Smooth muscle cell of the brain vasculature (primary cell): ENCODE measurements around the gene ADAM12.
A peak's percentile ranks its signal among the peaks of the same experiment; 100 is the strongest.
"Not testable (repeated sequence)": the region's sequence is repeated elsewhere in the genome, so short reads cannot be mapped to it uniquely, and the experiment has no call there.

Experiments
- DNase-seq: peaks from one replicate; pipeline ENCODE4 v3.0.0-alpha.2; 2012; ENCODE audit warnings: low read depth, low spot score

The ADAM12 gene

GRCh38 chr10:126185676-126186447 lies 202.4 kb downstream of the ADAM12 start:
- no peak for DNase-seq

DNA sequence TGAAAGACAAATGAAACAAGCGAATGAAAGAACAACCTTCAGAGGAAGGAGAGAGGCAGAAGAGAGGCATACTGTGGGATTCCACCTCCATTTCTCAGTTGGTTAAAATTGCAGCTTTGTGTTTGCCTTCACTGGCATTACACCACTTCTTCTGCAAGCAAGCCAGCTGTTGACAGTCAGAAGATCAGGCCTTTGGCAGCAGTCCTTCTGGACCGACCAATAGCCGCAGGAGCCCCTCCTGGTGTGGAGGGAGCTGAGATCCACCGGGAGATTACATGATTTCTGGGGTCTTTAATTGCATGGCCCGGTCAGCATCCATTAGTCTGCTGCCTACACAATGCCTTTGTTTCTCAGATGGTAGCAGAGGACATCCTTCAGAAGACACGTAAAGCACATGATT lies 206.7 kb downstream of the ADAM12 start:
- DNase-seq = no peak

GRCh38 chr10:126179637-126180036 lies 208.6 kb downstream of the ADAM12 start:
- no peak for DNase-seq

GRCh38 chr10:126177417-126178030 lies 210.8 kb downstream of the ADAM12 start:
- no peak for DNase-seq

DNA sequence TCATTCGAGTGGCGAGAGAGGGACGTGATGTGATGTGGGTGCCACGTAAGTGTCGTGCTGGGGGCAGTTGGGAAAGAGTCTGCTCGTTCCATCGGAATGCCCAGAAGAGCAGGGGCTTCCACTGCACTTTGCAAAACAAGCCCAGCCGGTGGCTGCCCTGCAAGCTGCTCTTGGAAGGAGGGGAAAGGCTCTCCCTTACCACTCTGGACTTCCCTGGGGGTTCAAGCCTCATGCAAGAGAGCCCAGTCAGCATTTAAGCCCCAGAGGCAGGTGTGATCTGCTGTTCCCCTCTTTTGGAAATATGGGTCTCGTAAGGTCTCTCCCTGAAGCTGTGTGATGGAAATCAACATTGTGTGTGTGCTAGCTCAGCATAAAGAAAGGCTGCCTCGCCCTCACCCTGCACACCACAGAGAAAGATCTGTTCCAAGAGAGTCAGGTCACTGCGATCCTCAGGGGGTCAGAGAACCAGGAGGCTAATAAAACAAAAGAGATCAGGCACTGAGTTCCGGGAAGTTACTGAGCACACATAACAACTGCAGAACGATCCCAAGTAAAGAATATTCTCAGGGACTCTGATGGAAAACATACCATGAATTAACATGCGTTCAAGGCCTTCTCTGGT lies 212.5 kb downstream of the ADAM12 start:
- DNase-seq = peak; percentile 95

GRCh38 chr10:126172755-126173154 lies 215.5 kb downstream of the ADAM12 start:
- DNase-seq = not testable (repeated sequence)

GRCh38 chr10:126171555-126171954 lies 216.7 kb downstream of the ADAM12 start:
- peak; percentile 84 for DNase-seq

- no peak for DNase-seq
Measured at GRCh38 chr10:126170776-126171175, 217.5 kb downstream of the ADAM12 start.

DNA sequence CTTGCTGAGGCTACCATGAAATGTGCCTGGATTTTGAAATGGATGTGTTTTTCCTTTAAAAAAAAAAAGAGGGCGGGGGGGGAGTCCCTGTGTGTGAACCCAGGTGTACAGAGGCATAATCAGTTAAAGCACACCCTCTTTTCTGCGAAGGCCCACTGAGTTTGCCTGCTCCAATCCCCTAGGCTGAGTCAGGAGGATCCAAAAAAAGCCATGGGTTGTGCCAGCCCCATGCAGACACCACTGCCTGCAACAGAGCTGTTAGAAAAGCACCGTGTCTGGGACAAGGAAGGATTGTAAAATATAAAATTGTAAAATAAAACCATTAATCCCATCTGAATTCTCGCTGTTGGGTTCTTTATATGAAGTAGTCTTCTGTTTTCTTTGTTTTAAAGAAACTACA lies 217.9 kb downstream of the ADAM12 start:
- DNase-seq = no peak

DNA sequence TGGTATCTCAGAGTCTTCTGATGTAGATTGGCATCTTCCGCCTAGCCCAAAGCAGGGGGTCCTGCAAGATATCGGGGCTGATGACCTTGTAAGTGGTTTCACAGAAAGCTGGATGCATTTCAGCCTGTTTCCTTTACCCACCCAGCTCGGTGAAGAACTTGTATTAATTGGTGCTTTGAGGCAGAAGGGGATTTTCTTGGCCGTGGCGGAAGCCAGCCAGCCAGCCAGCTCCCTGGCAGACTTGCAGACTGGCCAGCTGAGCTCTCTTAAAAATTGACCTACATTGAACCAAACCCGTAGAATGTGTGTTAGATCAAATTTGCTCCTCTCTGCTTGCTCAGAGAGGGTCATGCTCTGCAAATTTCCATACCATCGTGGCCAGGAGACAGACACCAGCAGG lies 218.4 kb downstream of the ADAM12 start:
- no peak for DNase-seq

GRCh38 chr10:126166797-126167196 lies 221.5 kb downstream of the ADAM12 start:
- no peak for DNase-seq

DNA sequence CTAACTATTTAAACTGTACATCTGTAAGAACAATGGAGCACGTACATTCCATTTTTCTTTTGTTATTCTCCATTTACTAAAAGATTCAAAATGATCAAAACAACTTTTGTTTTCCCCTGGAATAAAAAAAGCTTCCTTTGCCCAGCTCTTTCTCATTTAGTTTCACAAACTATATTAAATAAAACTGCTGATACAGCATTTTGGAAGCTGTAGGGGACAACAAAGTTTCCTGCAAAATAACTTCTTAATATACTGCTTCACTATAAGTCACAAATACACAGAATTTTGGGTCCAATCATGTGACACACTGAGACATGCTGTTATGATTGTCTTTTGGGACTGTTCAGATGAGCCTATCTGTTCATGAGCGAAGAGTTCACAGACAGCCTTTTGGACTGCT lies 222.4 kb downstream of the ADAM12 start:
- no peak for DNase-seq

DNA sequence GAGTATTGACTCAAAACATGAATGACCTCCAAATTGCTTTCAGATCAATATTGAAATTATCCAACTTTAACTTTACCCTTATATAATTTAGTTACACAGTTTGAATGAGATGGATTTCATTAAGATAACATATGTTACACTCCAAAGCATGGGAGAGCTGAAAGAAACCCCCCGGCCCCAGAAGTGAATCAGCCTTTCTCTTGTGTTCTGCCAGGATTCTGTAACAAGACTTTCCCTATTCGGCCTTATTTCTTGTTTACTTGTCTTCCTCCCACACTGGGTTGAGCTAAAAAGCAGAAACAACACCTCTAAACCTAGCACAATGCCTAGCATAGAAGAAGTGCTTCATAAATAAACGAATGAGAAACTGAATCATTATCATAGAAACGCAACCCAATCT lies 224.8 kb downstream of the ADAM12 start:
- no peak for DNase-seq

GRCh38 chr10:126161691-126162090 lies 226.6 kb downstream of the ADAM12 start:
- no peak for DNase-seq

- no peak for DNase-seq
Measured at GRCh38 chr10:126160971-126161630, 227.2 kb downstream of the ADAM12 start.

DNA sequence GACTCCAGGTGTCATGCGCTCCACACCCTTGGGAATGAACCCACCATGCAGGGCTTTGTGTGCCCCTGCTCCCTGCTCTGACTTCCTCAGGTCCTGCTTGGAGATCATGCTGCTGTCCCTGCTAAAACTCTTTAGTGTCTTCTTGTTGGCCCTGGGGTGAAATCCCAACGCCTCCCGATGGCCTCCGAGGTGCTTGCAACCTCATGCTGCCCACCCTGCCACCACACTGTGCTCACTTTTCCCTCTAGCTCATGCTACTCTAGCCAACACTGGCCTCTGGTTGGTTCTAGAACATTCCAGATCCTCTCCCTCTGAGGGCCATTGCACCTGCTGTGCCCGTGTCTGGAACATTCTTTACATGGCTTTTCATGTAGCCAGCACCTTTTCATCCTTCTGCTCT lies 227.7 kb downstream of the ADAM12 start:
- DNase-seq = no peak

GRCh38 chr10:126158133-126158892 lies 230.0 kb downstream of the ADAM12 start:
- DNase-seq = no peak

GRCh38 chr10:126157189-126157588 lies 231.1 kb downstream of the ADAM12 start:
- no peak for DNase-seq

DNA sequence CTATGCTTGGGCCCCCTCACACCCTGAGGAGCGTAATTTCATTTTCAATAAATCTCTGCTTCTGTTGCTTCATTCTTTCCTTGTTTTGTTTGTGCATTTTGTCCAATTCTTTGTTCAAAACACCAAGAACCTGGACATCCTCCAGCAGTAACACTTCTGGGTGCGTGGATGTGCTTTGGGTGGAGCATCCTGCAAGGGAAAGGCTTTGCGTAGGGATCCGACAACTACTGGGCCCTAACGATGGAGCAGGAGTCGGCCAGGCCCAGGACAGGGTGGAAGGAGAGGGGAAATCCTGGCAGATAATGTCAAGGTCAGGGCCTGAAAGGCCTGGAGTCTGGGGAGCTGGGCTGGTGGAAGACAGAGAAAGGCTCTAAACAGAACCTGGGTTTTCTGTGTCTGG lies 231.8 kb downstream of the ADAM12 start:
- no peak for DNase-seq

GRCh38 chr10:126156012-126156411 lies 232.3 kb downstream of the ADAM12 start:
- DNase-seq = no peak

GRCh38 chr10:126155528-126155927 lies 232.7 kb downstream of the ADAM12 start:
- no peak for DNase-seq
